ENCODE data around the gene KLHL13.

- TF ChIP-seq SMC3 (conservative IDR thresholded peaks at IDR 0.05; ENCODE audit: poor library complexity) (no peak), CTCF (IDR thresholded peaks at IDR 0.05; ENCODE audit: poor library complexity, severe bottlenecking) (no peak), POLR2AphosphoS5 (IDR thresholded peaks at IDR 0.05) (no peak), REST (IDR thresholded peaks at IDR 0.05; ENCODE audit: borderline replicate concordance) (no peak), EZH2 (IDR thresholded peaks at IDR 0.05; ENCODE audit: borderline replicate concordance, insufficient read depth, low read length, poor library complexity, severe bottlenecking) (no peak), EP300 (conservative IDR thresholded peaks at IDR 0.05; ENCODE audit: poor library complexity, severe bottlenecking) (no peak)
Measured at GRCh38 chrX:117969782-117970181, 146.8 kb downstream of the KLHL13 start.
